Neural crest cell (in vitro differentiated cells): Measurements from ENCODE around the gene HOXA10. TPM values are rescaled to one million over a fixed set of nuclear protein-coding genes. Genes with fewer than 3 reads are reported as not detected.
A peak's percentile ranks its signal among the peaks of the same experiment; 100 is the strongest.

Experiments
- DNase-seq: peaks from one replicate; pipeline ENCODE4 v3.0.0; 2021; ENCODE audit warnings: low read depth, mixed read lengths, low spot score
- H3K27ac Mint-ChIP-seq: one replicate; pipeline ENCODE4 v1.8.0; 2021; ENCODE audit warnings: mild to moderate bottlenecking, mixed read lengths; ENCODE audit not compliant: unreplicated experiment
- H3K27me3 Mint-ChIP-seq: 2 replicates; pipeline ENCODE4 v1.8.0; 2021; ENCODE audit warnings: low read depth, mild to moderate bottlenecking, mixed read lengths
- H3K36me3 Mint-ChIP-seq: 2 replicates; pipeline ENCODE4 v1.8.0; 2021; ENCODE audit warnings: low read depth, mild to moderate bottlenecking, mixed read lengths
- H3K4me1 Mint-ChIP-seq: 2 replicates; pipeline ENCODE4 v1.8.0; 2021; ENCODE audit warnings: mixed read lengths
- H3K4me3 Mint-ChIP-seq: one replicate; pipeline ENCODE4 v1.8.0; 2021; ENCODE audit warnings: mild to moderate bottlenecking, mixed read lengths
- H3K9me3 Mint-ChIP-seq: 2 replicates; pipeline ENCODE4 v1.8.0; 2021; ENCODE audit warnings: mixed read lengths
- CTCF ChIP-seq: fragments of 200-600 bp; sonication (generic); conservative IDR thresholded peaks from 2 replicates; pipeline ENCODE4 v1.5.0; 2021; ENCODE audit warnings: antibody characterized with exemption, mild to moderate bottlenecking
- total RNA-seq: library from RNA; stranded (reverse); gene quantifications from 2 replicates; pipeline ENCODE4 v1.2.1, GENCODE V29; 2021

HOXA10 gene
- total RNA-seq, 1 donor from 2014 or later: 0.35 TPM

- Mint-ChIP-seq H3K27ac (peak overlapping the region; percentile 92), H3K9me3 (no peaks in the 10 kb centered on the region), H3K4me3 (peak overlapping the region; percentile 95)
Measured at GRCh38 chr7:27154901-27155815, 19.0 kb downstream of the HOXA10 start.

GRCh38 chr7:27154369-27154768, 19.8 kb downstream of the HOXA10 start:
- H3K27ac Mint-ChIP-seq: no peak overlapping the region

More at GRCh38 chr7:27154901-27155815, 19.0 kb downstream of the HOXA10 start:
- H3K27me3 Mint-ChIP-seq: peaks cover 100% of the 10 kb centered on the region
- DNase-seq: no peak
- peaks cover 8% of the 10 kb centered on the region for H3K36me3 Mint-ChIP-seq
- H3K4me1 Mint-ChIP-seq: peaks cover 32% of the 10 kb centered on the region
- no peak for TF ChIP-seq CTCF

GRCh38 chr7:27153526-27153925, 20.6 kb downstream of the HOXA10 start:
- Mint-ChIP-seq H3K9me3 (no peaks in the 10 kb centered on the region), H3K4me3 (peak overlapping the region; percentile 64), H3K27me3 (peaks cover 100% of the 10 kb centered on the region), H3K27ac (no peak overlapping the region), H3K36me3 (peaks cover 8% of the 10 kb centered on the region), H3K4me1 (peaks cover 32% of the 10 kb centered on the region)
- DNase-seq: no peak
- no peak for TF ChIP-seq CTCF

More at GRCh38 chr7:27154369-27154768, 19.8 kb downstream of the HOXA10 start:
- no peak for TF ChIP-seq CTCF
- peaks cover 8% of the 10 kb centered on the region for H3K36me3 Mint-ChIP-seq
- H3K27me3 Mint-ChIP-seq: peaks cover 100% of the 10 kb centered on the region
- no peaks in the 10 kb centered on the region for H3K9me3 Mint-ChIP-seq
- no peak for DNase-seq
- peaks cover 32% of the 10 kb centered on the region for H3K4me1 Mint-ChIP-seq
- H3K4me3 Mint-ChIP-seq: peak overlapping the region; percentile 64

- Mint-ChIP-seq H3K36me3 (peaks cover 5% of the 10 kb centered on the region), H3K27me3 (peaks cover 100% of the 10 kb centered on the region), H3K9me3 (no peaks in the 10 kb centered on the region), H3K27ac (no peak overlapping the region), H3K4me1 (peaks cover 31% of the 10 kb centered on the region), H3K4me3 (peak overlapping the region; percentile 54)
- no peak for TF ChIP-seq CTCF
- DNase-seq: no peak
Measured at GRCh38 chr7:27152816-27153442, 21.2 kb downstream of the HOXA10 start.

GRCh38 chr7:27151931-27152815, 21.9 kb downstream of the HOXA10 start, which contains the start of gene HOXA3:
TSS of gene HOXA3 (minus strand) at chr7:27152583. CDS start at chr7:27110640, 41,943 bp downstream.
- no peak for TF ChIP-seq CTCF
- Mint-ChIP-seq H3K27ac (peak within 1 kb of the TSS; percentile 80), H3K4me3 (peak within 1 kb of the TSS; percentile 85), H3K9me3 (no peaks in the 10 kb centered on the region), H3K36me3 (peaks cover 5% of the 10 kb centered on the region), H3K4me1 (peaks cover 28% of the 10 kb centered on the region), H3K27me3 (peaks cover 100% of the 10 kb centered on the region)
- no peak for DNase-seq
